HG02870 (cell line): Measurements from ENCODE around the gene ANKRD28.
"Not testable (repeated sequence)": the region's sequence is repeated elsewhere in the genome, so short reads cannot be mapped to it uniquely, and the experiment has no call there.

ENCODE experiments used
- ATAC-seq: cut with Tn5 transposase; IDR thresholded peaks from one replicate; pipeline ENCODE4 v1.9.1; 2021; ENCODE audit warnings: mild to moderate bottlenecking, moderate library complexity; ENCODE audit not compliant: unreplicated experiment

ANKRD28 gene

GRCh38 chr3:15638891-15639262 is 158.9 kb downstream of the ANKRD28 start:
- no peak for ATAC-seq

DNA sequence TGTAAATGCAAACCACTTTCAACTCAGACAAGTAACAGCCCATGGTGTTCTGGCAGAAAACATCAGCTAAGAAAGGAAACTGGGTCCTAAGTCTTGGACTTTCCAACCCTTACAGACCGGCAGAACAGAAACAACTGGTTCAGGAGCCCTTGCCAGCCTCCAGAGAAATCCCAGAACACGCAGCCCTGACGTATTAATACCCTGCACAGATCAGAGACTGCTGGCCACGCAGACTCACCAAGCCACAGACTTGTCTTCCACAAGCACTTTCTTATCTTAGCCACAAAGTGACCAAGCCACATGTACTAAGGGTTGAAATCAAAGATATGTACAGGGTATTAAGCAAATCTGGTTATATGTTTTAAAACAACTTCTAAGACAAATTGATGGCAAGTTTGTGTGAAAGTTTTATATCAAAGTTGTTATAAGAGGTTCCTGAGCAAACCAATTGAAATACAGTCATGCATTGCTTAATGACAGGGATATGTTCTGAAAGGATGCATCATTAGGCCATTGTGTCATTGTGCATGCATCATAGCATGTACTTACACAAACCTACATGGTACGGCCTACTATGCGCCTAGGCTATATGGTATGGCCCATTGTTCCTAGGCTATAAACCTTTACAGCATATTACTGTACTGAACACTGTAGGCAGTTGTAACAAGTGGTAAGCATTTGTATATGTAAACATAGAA is 159.4 kb downstream of the ANKRD28 start:
- no peak for ATAC-seq

DNA sequence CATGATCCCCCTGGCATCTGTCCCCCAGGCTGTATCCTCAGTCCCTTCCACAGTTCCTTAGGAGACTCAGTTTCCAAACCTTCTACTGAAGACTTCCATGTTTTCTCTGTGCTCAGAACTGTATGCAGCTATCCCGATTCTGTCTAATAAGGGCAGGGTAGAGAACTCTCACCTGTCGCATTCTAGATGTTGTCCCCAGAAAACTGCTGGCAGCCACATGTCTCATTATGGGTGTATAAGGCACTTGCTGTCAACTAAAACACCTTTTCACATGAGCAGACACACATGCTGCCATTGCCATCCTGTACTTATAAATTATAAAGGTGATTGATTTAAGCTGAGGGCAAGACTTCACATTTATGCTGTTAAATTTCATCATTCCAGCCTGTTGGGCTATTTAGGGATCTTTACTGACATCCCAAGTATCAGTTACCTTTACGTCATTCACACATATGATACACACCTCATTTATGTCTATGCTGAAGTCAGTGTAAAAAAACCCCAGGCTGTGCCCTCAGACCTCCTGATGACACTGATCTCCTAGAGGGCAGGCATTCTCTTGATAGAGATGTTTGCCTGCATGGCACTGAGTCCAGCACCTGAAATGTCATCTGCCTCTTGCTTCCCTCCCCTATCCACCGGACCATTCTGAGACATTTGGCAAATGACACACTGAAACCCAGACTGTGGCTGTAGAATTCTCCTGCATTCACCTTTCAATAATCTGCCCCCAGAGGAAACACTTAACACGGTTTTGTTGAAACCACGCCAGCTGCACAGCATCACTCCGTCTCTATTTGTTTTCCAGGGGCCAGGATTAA is 160.4 kb downstream of the ANKRD28 start:
- ATAC-seq, result no peak

DNA sequence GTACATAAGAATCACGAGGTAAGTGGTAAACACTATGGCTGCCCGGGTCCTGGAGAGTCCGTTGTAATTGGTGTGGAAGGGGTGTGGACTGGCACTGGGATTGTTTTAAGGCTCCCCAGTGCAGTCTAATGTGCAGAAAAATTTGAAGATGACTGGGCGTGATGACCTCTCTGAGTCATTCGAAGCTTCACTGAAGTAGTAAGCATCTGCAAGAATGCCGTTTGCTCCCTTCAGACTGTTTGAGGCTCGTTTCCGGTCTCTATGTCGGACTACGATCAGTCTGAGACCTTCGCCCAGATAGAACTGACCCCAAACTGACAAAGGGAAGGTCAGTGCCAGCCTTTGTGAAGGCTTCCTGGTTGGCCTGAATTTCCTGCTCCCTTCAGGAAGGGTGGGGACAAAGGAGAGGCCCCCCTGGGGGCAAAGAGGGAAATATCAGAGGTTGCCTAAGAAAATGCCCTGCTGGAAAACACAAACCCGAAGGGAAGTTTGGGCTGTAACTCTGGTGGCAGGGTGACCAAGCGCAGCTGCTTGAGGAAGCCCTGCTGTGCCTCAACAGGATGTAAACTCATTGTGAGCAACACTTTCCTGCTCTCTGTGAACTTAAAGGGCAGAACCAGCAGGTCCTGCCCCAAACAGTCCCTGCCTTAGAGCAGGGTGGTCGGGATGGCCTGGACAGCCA is 161.6 kb downstream of the ANKRD28 start:
- ATAC-seq, result peak; percentile 62

GRCh38 chr3:15635121-15635661 is 162.6 kb downstream of the ANKRD28 start:
- no peak for ATAC-seq

- no peak for ATAC-seq
Measured at GRCh38 chr3:15634671-15635070, 163.1 kb downstream of the ANKRD28 start.

DNA sequence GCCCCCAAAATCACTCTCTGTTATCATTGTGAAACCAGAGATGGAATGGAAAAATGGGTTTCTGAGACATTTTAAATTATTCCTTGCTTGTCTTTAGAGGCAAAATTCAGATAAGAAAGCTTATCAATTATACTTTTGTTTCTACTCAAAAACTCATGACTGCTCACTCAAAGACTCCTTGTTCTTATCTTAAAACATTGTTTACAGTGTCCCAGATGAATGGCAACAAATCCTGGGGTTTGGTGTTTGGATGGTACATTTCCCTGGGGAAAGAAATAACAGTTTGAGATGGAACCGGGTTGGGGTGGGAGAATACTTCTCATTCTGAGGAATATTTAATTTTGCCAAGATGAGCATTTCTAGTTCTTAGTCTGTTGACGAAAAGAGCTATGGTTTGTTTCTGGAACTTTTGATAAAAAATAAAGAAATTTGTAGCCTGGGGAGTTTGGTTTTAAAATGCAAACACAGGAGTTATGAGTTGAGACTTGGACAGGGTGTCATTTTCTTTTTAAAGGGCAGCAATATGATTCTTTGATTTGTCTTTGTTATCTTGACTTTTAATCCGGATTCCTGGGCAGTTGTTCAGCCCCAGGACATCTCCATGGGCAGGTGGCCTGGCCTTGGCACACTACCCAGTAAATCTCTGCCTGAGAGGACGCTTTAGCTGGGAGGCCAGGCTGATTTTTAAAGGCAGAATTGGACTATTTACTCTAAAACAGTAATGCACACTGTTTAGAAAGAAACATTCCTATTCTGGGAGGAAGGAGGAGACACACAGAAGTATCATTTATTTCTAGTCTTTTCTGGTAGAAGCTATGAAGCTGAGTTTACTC is 163.8 kb downstream of the ANKRD28 start:
- no peak for ATAC-seq

GRCh38 chr3:15633159-15633558 is 164.6 kb downstream of the ANKRD28 start:
- ATAC-seq, result no peak

- no peak for ATAC-seq
Measured at GRCh38 chr3:15632212-15632580, 165.6 kb downstream of the ANKRD28 start.

DNA sequence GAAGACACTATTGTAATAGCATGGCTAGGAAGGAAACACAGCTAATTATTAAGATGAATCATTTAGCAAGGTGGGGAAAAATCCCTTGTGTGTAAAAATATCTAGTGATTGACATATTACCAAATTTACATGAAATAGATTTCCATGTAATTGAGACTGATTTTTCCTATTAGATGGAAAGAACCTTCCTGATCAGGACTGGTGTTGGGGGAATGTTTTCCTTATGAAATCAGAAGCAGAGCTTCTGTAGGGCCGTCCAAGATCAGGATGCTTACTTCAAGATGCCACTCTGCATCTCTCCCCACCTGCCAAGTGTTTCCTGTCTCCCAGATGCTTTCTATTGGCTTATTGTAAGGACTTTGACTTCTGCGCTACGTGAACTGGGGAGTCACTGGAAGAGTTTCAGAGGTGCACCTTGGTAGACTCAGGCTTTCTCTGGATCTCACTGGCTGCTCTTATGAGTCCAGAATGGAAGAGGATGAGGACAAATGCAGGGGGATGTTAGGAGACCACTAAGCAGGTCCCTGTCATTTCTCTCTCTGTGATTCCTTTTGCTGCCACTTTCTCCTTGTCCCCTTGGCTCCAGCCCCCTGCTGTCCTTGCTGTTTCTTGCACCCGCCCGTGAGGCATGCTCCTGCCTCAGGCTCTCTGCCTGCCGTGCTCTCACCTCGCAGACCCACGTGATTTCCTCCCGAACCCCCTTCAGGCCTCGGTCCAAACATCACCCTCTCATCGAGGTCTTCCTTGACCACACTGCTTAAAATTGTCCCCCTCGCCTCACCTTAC is 166.2 kb downstream of the ANKRD28 start:
- no peak for ATAC-seq

DNA sequence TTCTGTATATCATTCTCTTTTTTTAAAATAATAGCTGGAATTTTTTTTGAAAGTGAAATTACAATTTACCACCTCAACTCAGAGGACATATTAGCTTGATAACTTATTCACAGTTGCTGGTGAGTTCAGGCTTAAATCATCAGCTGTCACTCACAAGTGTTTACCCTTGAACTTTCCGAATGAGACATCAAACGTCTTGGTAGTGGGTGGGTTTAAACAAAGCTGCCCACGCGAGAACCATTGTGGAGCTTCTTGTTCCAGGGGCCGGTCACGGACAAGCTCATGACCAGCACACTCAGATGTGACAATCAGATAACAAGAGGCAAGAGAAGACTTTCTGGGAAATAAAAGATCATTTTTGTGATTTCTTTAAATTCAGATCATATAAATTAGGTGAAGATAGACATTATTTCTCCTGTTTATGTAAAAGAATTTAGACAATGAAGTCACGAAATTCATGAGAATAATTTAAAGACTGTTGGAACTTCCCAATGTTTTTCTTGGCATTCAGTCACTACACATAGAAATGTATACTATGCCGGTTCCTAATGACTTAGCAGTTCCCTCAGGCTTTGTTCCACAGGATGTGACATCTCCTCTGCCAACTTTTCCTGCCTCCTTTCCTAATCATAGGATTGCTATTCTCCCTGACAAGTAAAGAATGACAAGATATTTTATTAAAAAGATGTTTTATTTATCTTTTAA is 167.0 kb downstream of the ANKRD28 start:
- no peak for ATAC-seq

DNA sequence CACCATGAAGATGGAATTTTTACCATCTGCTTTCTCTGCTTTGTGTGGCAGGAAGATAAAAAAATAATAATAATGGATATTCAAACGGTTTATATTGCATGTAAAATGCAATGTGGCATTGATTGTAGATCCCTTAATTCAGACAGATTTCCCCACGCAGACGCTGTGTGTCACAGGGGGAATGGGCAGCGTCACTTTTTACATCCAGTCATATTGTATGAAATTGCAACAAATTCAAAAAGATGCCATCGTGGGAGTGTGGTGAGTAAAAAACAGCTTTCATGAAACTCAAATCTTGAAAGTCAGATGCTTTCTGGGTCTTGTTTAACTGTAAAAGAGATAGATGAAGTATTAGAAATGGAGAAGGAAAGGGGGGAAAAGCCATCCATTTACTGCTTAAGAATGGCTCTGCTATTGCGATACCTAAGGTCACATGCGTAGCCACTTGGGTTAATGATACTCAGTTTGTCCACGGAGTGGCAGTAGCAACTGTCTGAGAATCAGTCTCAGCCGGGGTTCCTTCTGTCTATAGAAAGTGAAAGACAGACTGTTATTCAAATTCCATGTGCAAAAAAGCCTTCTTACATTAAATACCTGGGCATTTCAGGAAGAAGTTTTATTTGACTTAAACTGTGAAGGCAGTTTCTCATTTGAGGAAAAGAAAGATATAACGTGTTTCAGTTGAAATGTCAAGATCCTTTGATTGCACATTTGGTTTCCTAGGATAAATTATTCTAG is 167.8 kb downstream of the ANKRD28 start:
- ATAC-seq, result peak; percentile 94

DNA sequence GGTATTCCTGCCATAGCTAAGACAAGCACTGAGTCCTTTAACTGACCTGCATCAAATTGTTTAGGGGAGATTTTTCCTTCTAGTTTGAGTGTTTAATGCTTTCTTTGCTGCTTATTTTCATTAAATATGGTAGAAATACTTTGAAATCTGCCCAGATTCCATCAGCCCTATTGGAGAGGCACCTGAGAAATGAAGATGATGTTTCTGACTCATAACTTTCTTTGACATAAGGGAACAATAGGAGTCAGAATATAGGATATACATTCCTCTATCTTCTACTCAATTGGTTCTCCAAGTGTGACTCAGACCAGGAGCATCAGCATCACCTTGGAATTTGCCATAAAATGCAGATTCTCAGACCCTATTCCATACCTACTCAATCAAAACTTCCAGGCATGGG is 168.8 kb downstream of the ANKRD28 start:
- no peak for ATAC-seq

DNA sequence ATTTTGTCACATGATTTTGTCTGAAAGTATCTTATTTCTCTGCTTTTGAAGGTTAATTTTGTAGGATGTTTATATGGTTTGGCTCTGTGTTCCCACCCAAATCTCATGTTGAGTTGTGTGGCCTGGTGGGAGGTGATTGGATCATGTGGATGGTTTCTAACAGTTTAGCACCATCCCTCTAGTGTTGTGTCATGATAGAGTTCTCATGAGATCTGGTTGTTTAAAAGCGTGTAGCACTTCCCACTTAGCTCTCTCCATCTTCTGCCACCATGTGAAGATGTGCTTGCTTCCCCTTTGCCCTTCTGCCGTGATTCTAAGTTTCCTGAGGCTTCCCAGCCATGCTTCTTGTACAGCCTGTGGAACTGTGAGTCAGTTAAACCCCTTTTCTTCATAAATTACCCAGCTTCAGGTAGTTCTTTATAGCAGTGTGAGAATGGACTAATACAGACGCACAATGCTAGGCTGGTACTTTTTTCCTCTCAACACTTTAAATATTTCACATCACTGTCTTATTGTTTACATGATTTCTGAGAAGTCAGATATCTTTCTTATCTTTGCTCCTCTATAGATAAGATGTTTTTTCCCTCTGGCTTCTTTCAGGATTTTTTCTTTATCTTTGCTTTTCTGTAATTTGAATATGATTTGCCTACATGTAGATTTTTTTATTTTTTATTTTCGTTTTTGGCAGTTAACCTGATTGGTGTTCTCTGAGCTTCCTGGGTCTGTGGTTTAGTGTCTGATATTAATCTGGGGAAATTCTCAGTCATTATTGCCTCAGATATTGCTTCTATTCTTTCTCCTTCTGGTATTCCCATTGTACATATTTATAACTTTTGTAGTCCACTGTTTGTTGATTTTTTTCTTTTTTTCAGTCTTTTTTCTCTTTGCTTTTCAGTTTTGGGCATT is 174.0 kb downstream of the ANKRD28 start:
- no peak for ATAC-seq

DNA sequence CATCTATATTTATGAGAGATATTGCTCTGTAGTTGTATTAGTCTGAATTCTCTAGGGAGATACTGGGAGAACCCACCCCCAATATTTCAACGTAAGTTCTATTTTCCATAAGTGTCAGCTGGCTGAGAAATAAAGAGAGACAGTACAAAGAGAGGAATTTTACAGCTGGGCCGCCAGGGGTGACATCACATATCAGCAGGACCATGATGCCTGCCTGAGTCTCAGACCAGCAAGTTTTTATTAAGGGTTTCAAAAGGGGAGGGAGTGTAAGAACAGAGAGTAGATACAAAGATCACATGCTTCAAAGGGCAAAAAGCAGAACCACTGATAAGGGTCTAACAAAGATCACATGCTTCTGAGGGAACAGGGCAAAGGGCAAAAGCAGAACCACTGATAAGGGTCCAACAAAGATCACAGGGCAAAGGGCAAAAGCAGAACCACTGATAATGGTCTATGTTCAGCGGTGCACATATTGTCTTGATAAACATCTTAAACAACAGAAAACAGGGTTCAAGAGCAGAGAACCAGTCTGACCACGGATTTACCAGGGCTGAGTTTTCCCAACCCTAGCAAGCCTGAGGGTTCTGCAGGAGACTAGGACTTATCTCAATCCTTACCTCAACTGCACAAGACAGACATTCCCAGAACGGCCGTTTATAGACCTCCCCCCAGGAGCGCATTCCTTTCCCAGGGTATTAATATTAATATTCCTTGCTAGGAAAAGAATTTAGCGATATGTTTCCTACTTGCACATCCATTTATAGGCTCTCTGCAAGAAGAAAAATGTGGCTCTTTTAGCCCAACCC is 177.9 kb downstream of the ANKRD28 start:
- ATAC-seq, result not testable (repeated sequence)
